Right atrium auricular region (tissue), 2 donors: Measurements from ENCODE around the gene TNFRSF4. TPM values are rescaled to one million over a fixed set of nuclear protein-coding genes. Genes with fewer than 3 reads are reported as not detected.
A peak's percentile ranks its signal among the peaks of the same experiment; 100 is the strongest.

Experiments used
- DNase-seq: peaks from one replicate; pipeline ENCODE4 v3.0.0-alpha.2; 2019; ENCODE audit warnings: low spot score
- H3K27ac ChIP-seq, 2 donors: fragments of 200-600 bp; sonication (generic); 1 replicate in 1 of 2; 2 replicates in 1 of 2; pipeline ENCODE4 v1.5.1; 2016 to 2019
- H3K27me3 ChIP-seq, 2 donors: fragments of 200-600 bp; sonication (generic); one replicate each; pipeline versions ENCODE4 v1.5.1 to v1.6.0; 2017 to 2019
- H3K36me3 ChIP-seq: fragments of 200-600 bp; sonication (generic); one replicate; pipeline ENCODE4 v1.5.1; 2016
- H3K4me1 ChIP-seq, 2 donors: fragments of 200-600 bp; sonication (generic); one replicate each; pipeline versions ENCODE4 v1.5.1 to v1.6.0; 2017 to 2019
- H3K4me3 ChIP-seq, 2 donors: fragments of 200-600 bp; sonication (generic); 1 replicate in 1 of 2; 2 replicates in 1 of 2; pipeline ENCODE4 v1.5.1; 2017 to 2019; ENCODE audit warnings: mild to moderate bottlenecking in 1 of 2, moderate library complexity in 1 of 2
- H3K9me3 ChIP-seq, 2 donors: fragments of 200-600 bp; sonication (generic); one replicate each; pipeline ENCODE4 v1.5.1; 2019
- CTCF ChIP-seq, 2 donors: fragments of 200-600 bp; sonication (generic); IDR thresholded peaks; one replicate each; pipeline ENCODE4 v1.5.1; 2019; ENCODE audit warnings: antibody characterized with exemption in 2 of 2
- total RNA-seq, 2 donors: library from RNA; depleted of rRNA; stranded (reverse); fragments of >200 nt; gene quantifications; one replicate each; pipeline ENCODE4 v1.1.0, GENCODE V29; 2016

The TNFRSF4 gene
- total RNA-seq, result under 1 TPM; 0.59 to 0.79 TPM

DNA sequence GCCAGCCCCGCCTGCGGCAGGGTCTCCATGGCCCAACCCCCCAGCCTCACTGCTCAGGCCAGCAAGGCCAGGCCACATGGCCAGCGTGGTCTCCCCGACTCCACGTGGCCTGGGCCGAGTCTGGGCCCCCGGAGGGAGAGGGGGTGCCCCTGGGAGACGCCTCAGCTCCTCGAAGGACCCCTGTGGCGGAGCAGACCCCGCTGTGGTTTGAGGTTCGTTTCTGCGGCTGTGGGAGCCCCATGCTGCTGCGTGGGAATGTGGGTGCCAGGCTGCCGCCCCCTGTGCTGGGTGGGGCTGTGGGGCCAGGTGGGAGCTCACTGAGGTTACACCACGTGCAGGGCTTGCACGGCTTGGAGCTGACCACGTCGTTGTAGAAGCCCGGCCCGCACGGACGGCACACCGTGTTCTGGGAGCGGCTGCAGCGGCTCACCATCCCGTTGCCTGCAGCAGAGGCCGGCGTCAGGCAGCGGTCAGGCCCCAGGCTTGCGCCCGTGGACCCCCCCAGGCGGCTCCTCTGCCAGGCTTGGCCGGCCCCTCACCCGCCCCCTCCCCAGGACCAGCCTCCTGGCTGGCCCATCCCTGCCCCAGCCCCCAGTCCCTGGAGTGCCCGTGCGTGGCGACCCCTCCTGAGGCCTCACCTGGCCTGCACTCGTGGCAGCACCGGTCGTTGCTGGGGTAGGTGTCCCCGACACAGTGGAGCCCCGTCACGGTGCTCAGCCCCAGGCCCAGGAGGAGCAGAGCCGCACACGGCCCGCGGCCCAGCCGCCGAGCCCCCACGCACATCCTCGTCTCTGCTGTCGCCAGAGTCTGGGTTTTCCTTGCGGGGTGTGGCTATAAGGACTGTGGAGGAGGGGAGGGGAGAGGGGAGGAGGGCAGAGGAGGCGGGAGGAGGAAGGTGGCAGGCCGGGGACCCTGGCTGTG is at the start of gene TNFRSF4:
Gene TNFRSF4, minus strand, starts transcription at position 809 of the 921 bp plus-strand sequence. Its CDS starts 26 bp downstream, at position 783.
- peaks cover 0 to 34% of the 10 kb centered on the region in 2 donors for H3K4me1 ChIP-seq
- peak within 1 kb of the TSS in 1 of 2 donors; percentile 36 for H3K4me3 ChIP-seq
- peaks cover 25% of the 10 kb centered on the region for H3K36me3 ChIP-seq
- H3K27me3 ChIP-seq, result no peaks in the 10 kb centered on the region
- no peak for TF ChIP-seq CTCF (IDR thresholded peaks at IDR 0.05)
- no peaks in the 10 kb centered on the region for H3K9me3 ChIP-seq
- no peak for DNase-seq
- no peak within 1 kb of the TSS for H3K27ac ChIP-seq

DNA sequence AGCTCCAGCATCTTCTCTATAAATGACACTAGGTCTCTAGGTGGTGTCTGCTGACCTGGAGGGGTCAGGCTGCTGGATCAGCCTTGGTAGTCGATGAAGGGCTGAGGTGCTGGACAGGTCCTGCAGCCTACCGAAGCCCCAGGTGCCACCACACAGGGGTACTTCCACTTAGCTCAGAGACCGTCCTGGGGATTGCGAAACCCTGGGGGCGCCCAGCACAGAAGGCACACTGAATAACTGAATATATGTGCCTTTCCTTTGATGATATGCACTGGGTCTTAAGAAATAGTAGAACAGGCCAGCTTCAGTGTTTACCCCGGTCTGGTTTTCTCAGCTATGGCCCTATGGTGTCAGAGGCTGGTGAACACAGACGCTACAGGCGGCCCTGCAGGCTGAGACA is 48.8 kb upstream of the TNFRSF4 start:
- Histone ChIP-seq H3K27ac (no peak overlapping the region), H3K27me3 (no peaks in the 10 kb centered on the region), H3K4me3 (no peak overlapping the region), H3K4me1 (peaks cover 0 to 30% of the 10 kb centered on the region in 2 donors), H3K36me3 (peaks cover 72% of the 10 kb centered on the region), H3K9me3 (no peaks in the 10 kb centered on the region)
- DNase-seq, result no peak
- TF ChIP-seq CTCF (IDR thresholded peaks at IDR 0.05), result no peak

DNA sequence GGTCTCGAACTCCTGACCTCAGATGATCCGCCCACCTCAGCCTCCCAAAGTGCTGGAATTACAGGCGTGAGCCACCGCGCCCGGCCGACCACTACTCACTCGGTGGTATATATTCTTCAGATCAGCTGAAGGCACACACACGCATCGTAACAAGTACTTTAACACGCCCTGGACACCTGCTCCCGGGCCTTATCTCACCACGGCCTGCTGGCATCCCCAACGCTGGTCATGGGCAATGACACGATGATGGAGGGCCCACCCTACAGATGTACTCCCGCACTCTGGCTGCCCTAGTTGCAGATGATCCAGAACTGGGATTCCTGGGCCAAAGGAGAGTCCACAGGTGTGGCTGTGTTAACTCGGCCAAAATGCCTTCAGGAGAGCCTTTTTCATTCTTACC is 48.1 kb upstream of the TNFRSF4 start:
- no peaks in the 10 kb centered on the region for H3K27me3 ChIP-seq
- H3K27ac ChIP-seq, result no peak overlapping the region
- H3K4me3 ChIP-seq, result no peak overlapping the region
- H3K9me3 ChIP-seq, result no peaks in the 10 kb centered on the region
- peaks cover 65% of the 10 kb centered on the region for H3K36me3 ChIP-seq
- no peak for DNase-seq
- no peak for TF ChIP-seq CTCF (IDR thresholded peaks at IDR 0.05)
- H3K4me1 ChIP-seq, result peaks cover 0 to 30% of the 10 kb centered on the region in 2 donors

DNA sequence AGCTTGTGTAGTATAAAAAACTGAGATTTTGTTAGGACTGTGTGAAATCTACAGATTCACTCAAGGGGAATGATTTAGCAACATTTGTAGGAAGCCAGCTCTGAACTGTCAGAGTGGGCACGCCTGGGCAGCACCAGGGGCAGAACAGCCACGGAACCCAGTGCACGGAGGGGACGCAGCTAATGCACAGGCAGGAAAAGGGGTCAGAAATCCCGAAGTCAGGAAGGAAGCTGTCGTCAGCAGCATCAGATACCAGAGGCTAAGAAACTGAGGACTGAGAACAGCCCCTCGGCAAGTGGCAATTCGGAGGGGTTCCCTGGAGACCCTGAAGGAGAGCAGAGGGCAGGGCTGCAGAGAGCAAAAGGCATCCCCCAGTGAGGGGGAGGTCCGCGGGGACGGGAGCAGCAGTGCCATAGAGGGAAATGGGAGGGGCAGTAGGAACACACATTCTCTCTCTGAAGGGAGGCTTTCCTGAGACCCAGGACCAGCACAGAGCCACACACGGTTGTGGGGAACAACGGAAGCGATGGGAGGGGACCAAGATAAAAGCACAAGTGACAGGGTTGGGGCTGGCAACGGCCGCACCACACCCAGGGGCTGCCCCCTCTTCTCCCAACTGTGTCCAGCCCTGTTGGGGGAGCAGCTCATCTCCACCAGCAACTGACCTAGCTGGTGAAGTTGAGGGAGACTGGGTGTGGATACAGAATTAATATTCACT is 47.0 kb upstream of the TNFRSF4 start:
- TF ChIP-seq CTCF (IDR thresholded peaks at IDR 0.05), result no peak
- no peak for DNase-seq
- Histone ChIP-seq H3K27ac (peak overlapping the region in 1 of 2 donors; percentile 28), H3K9me3 (no peaks in the 10 kb centered on the region), H3K4me3 (no peak overlapping the region), H3K27me3 (no peaks in the 10 kb centered on the region), H3K4me1 (peaks cover 0 to 30% of the 10 kb centered on the region in 2 donors), H3K36me3 (peaks cover 72% of the 10 kb centered on the region)

GRCh38 chr1:1259951-1260600 is 46.1 kb upstream of the TNFRSF4 start:
- no peak for DNase-seq

More at GRCh38 chr1:1259951-1260600, 46.1 kb upstream of the TNFRSF4 start:
- Histone ChIP-seq H3K4me3 (no peak overlapping the region), H3K27ac (peak overlapping the region; percentile 28 to 29), H3K9me3 (no peaks in the 10 kb centered on the region), H3K27me3 (no peaks in the 10 kb centered on the region), H3K4me1 (peaks cover 0 to 30% of the 10 kb centered on the region in 2 donors), H3K36me3 (peaks cover 73% of the 10 kb centered on the region)
- no peak for TF ChIP-seq CTCF (IDR thresholded peaks at IDR 0.05)
